CD14-positive monocyte (primary cell): Measurements from ENCODE around the gene SETBP1. TPM values are rescaled to one million over a fixed set of nuclear protein-coding genes. Genes with fewer than 3 reads are reported as not detected.

Experiments
- DNase-seq, 3 donors: peaks; one replicate each; pipeline ENCODE4 v3.0.0-alpha.2; 2011 to 2022
- H2AFZ ChIP-seq: 2 replicates; pipeline ENCODE4 v1.6.0; 2012; ENCODE audit warnings: mild to moderate bottlenecking, low read depth, low read length, inconsistent platforms; ENCODE audit not compliant: insufficient read depth, poor library complexity, severe bottlenecking
- H3K27ac ChIP-seq, 2 donors: 1 replicate in 1 of 2; 2 replicates in 1 of 2; pipeline ENCODE4 v1.5.1; 2012 to 2013; ENCODE audit warnings: low read length in 2 of 2, control low read depth in 1 of 2, inconsistent platforms in 1 of 2, low read depth in 1 of 2, mild to moderate bottlenecking in 1 of 2
- H3K27me3 ChIP-seq, 2 donors: one replicate each; pipeline versions ENCODE4 v1.6.0 to v1.6.1; 2011 to 2013; ENCODE audit warnings: low read length in 2 of 2; ENCODE audit not compliant: control insufficient read depth in 2 of 2, insufficient read depth in 2 of 2
- H3K36me3 ChIP-seq, 2 donors: replicated peaks in 1 of 2; 1 replicate in 1 of 2; 2 replicates in 1 of 2; pipeline versions ENCODE4 v1.5.1 to v1.6.1; 2012 to 2013; ENCODE audit warnings: low read length in 2 of 2, control low read depth in 1 of 2, inconsistent platforms in 1 of 2, mild to moderate bottlenecking in 1 of 2; ENCODE audit not compliant: insufficient read depth in 2 of 2, control insufficient read depth in 1 of 2
- H3K4me1 ChIP-seq, 2 donors: 1 replicate in 1 of 2; 2 replicates in 1 of 2; pipeline versions ENCODE4 v1.5.1 to v1.6.1; 2012 to 2013; ENCODE audit warnings: low read length in 2 of 2, control low read depth in 1 of 2, inconsistent platforms in 1 of 2, mild to moderate bottlenecking in 1 of 2, moderate library complexity in 1 of 2; ENCODE audit not compliant: insufficient read depth in 2 of 2, control insufficient read depth in 1 of 2
- H3K4me2 ChIP-seq: replicated peaks from 2 replicates; pipeline ENCODE3; 2012; ENCODE audit warnings: low read length, moderate library complexity, mild to moderate bottlenecking; ENCODE audit not compliant: poor library complexity, severe bottlenecking; ENCODE audit errors: extremely low read depth
- H3K4me3 ChIP-seq, 3 experiments: fragments of 200-600 bp in 1 of 3; sonication (generic) in 1 of 3; replicated peaks in 1 of 3; 1 replicate in 2 of 3; 2 replicates in 1 of 3; pipeline ENCODE4 v1.5.1; 2011 to 2013; ENCODE audit warnings: low read length in 3 of 3, mild to moderate bottlenecking in 3 of 3, control low read depth in 2 of 3, low read depth in 2 of 3, inconsistent platforms in 1 of 3, moderate library complexity in 1 of 3
- H3K79me2 ChIP-seq: 2 replicates; pipeline ENCODE4 v1.6.0; 2012; ENCODE audit warnings: mild to moderate bottlenecking, control low read depth, inconsistent platforms, low read length, moderate library complexity; ENCODE audit not compliant: insufficient read depth
- H3K9ac ChIP-seq: 2 replicates; pipeline ENCODE4 v1.6.0; 2017; ENCODE audit warnings: low read length, mild to moderate bottlenecking; ENCODE audit not compliant: insufficient read depth, poor library complexity, severe bottlenecking
- H3K9me3 ChIP-seq, 2 donors: replicated peaks in 1 of 2; 1 replicate in 1 of 2; 2 replicates in 1 of 2; pipeline versions ENCODE4 v1.5.1 to v1.6.1; 2012 to 2013; ENCODE audit warnings: low read length in 2 of 2, control low read depth in 1 of 2; ENCODE audit not compliant: control insufficient read depth in 1 of 2, insufficient read depth in 1 of 2
- H4K20me1 ChIP-seq: 2 replicates; pipeline ENCODE4 v1.6.0; 2012; ENCODE audit warnings: mild to moderate bottlenecking, low read length, control low read depth, moderate library complexity; ENCODE audit not compliant: insufficient read depth
- H3K27ac Mint-ChIP-seq, 7 donors: one replicate each; pipeline ENCODE4 v1.8.0; 2020; ENCODE audit warnings: mild to moderate bottlenecking in 7 of 7, mixed read lengths in 7 of 7, moderate library complexity in 6 of 7, inconsistent platforms in 2 of 7
- H3K27me3 Mint-ChIP-seq, 3 donors: one replicate each; pipeline ENCODE4 v1.8.0; 2021 to 2022; ENCODE audit warnings: low read depth in 3 of 3, mild to moderate bottlenecking in 3 of 3, mixed read lengths in 3 of 3, moderate library complexity in 3 of 3, inconsistent platforms in 1 of 3
- H3K36me3 Mint-ChIP-seq, 2 donors: one replicate each; pipeline ENCODE4 v1.8.0; 2020; ENCODE audit warnings: mixed read lengths in 2 of 2, inconsistent platforms in 1 of 2, mild to moderate bottlenecking in 1 of 2
- H3K4me1 Mint-ChIP-seq: one replicate; pipeline ENCODE4 v1.8.0; 2020; ENCODE audit warnings: mild to moderate bottlenecking, mixed read lengths
- H3K4me3 Mint-ChIP-seq, 2 donors: one replicate each; pipeline ENCODE4 v1.8.0; 2020; ENCODE audit warnings: mild to moderate bottlenecking in 2 of 2, mixed read lengths in 2 of 2, moderate library complexity in 1 of 2
- H3K9me3 Mint-ChIP-seq, 7 donors: one replicate each; pipeline ENCODE4 v1.8.0; 2020 to 2022; ENCODE audit warnings: mixed read lengths in 7 of 7, mild to moderate bottlenecking in 6 of 7, moderate library complexity in 6 of 7, inconsistent platforms in 2 of 7
- WGBS: methylation state at CpG from one replicate; pipeline ENCODE4 v1.1.5; 2013; ENCODE audit warnings: missing lambda C conversion rate; ENCODE audit not compliant: insufficient coverage; 5-methylcytosine and 5-hydroxymethylcytosine counted together
- intact Hi-C, 2 donors: fragments of 100-400 bp; cut with micrococcal nuclease; formaldehyde crosslinking; loops; one replicate each; pipeline versions ENCODE4 v1.15.0 to v1.15.1; 2023
- polyA plus RNA-seq, 3 donors: library from polyadenylated mRNA; depleted of rRNA in 1 of 3; unstranded in 2 of 3; stranded (reverse) in 1 of 3; fragments of 300-500 nt in 2 of 3; fragments of >200 nt in 1 of 3; fragmentation: Illumina TruSeq in 2 of 3; gene quantifications; 1 replicate in 2 of 3; 2 replicates in 1 of 3; pipeline ENCODE4 v1.2.3, GENCODE V29; 2012 to 2021
- TF ChIP-seq, protein P1 (sequence below): fragments of 200-600 bp; IDR thresholded peaks from one replicate; pipeline ENCODE4 v1.8.0; 2022; ENCODE audit warnings: antibody characterized with exemption, mild to moderate bottlenecking

The SETBP1 gene
- polyA plus RNA-seq, 3 donors, result 0.01 to 1.2 TPM; not detected in 1

DNA sequence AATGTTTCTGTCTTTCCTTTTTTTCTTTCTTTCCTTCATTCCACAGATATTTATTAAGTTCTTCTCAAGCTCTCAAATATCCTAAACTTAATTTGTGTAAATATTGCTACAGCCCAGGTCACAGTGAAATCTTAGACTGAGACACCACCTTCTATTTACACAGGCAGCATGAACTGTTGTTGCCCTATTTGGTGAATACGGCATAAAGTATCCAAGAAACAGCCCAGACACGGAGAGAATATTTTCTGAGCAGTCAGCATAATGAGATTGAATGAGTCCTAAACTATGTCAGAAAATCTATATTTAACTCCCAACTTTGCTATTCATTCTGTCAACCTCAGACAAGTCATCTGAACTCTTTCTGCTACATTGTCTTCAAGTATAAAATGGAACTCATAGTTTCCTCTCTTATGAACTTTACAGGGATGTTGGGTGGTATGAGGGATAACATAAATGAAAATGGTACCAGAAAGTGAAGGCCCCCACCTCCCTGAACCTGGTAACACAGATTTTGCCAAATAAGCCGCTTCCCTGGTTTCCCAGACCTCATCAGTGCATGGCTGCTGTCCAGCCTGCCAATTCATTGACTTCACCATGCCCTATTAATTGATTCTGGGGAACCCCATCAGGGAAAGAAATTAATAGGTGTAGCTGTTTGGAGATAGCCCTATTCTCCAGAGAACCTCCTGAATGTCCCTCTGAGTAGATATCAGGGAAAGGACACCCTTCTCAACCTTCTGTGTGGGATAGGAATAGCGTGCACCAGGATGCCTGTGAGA lies 235.9 kb downstream of the SETBP1 start:
- no CpG with 5 or more reads among the region's 4 CpGs for WGBS
- H3K4me1 Mint-ChIP-seq, result peaks cover 3% of the 10 kb centered on the region
- H3K27ac ChIP-seq, result no peak overlapping the region

DNA sequence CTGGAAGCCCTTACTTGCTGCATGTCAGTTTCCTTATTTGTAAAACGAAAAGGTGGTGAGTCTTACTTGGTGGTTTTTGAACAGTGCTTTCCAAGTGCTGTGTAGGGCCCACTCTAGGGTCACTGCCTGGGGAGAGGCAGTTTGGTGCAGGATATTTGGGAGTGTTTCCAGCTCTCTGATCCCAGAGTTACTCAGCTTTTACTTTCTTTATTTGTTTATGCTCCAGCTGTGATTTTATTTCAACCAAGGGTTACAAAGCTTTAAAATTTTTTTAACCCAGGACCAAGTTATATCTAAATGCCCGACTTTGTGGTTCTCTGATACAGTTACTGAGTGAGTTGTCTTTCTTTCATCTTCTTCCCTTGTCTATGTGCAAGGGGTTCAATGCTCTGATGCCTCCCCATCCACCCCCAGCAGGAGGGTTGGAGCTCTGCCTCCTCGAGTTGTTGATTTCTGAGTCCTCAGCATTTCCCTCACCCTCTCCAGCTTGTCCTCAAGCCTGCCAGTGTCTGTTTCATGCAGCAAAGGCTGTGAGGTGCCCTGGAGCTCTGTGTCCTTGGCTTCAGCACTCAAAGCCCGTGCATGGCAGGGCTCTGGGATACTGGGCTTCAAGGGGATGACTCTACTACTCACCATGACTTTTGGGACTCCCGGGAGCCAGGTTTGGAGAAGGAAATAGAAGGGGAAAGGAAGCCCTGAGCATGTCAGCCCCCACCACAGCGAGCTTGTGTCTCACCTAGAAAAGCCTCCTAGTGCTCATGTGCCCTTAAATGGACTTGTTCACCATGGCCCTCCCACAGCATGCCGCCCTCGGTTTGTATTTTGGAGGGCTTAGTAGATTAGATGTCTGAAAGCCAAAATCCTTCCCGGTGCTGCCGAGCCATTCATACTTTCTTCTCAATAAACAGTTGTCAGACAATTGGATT lies 236.8 kb downstream of the SETBP1 start:
- Histone ChIP-seq H3K4me1 (no peaks in the 10 kb centered on the region), H3K4me3 (no peak overlapping the region), H3K4me2 (no peak overlapping the region), H3K9me3 (no peaks in the 10 kb centered on the region), H3K9ac (no peak overlapping the region), H3K79me2 (no peaks in the 10 kb centered on the region), H3K27ac (no peak overlapping the region), H3K36me3 (no peaks in the 10 kb centered on the region), H2AFZ (no peak overlapping the region), H3K27me3 (no peaks in the 10 kb centered on the region), H4K20me1 (no peaks in the 10 kb centered on the region)
- Mint-ChIP-seq H3K36me3 (no peaks in the 10 kb centered on the region), H3K4me1 (peaks cover 3% of the 10 kb centered on the region), H3K4me3 (peak overlapping the region in 1 of 2 donors; percentile 40), H3K9me3 (peaks cover 0 to 4% (median 0%) of the 10 kb centered on the region in 7 donors), H3K27ac (no peak overlapping the region), H3K27me3 (peaks cover 2 to 6% (median 3%) of the 10 kb centered on the region in 3 donors)
- no peak for DNase-seq
- intact Hi-C loops, result no loop called here
- WGBS, result 83% methylated on average over 2 of the region's 10 CpGs
- TF ChIP-seq, protein P1, sequence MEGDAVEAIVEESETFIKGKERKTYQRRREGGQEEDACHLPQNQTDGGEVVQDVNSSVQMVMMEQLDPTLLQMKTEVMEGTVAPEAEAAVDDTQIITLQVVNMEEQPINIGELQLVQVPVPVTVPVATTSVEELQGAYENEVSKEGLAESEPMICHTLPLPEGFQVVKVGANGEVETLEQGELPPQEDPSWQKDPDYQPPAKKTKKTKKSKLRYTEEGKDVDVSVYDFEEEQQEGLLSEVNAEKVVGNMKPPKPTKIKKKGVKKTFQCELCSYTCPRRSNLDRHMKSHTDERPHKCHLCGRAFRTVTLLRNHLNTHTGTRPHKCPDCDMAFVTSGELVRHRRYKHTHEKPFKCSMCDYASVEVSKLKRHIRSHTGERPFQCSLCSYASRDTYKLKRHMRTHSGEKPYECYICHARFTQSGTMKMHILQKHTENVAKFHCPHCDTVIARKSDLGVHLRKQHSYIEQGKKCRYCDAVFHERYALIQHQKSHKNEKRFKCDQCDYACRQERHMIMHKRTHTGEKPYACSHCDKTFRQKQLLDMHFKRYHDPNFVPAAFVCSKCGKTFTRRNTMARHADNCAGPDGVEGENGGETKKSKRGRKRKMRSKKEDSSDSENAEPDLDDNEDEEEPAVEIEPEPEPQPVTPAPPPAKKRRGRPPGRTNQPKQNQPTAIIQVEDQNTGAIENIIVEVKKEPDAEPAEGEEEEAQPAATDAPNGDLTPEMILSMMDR, result no peak

More for the DNA sequence above, 235.9 kb downstream of the SETBP1 start:
- Histone ChIP-seq H3K36me3 (no peaks in the 10 kb centered on the region), H3K9me3 (no peaks in the 10 kb centered on the region), H3K27me3 (no peaks in the 10 kb centered on the region), H2AFZ (no peak overlapping the region), H3K9ac (no peak overlapping the region), H3K4me3 (no peak overlapping the region), H3K4me2 (no peak overlapping the region), H3K79me2 (no peaks in the 10 kb centered on the region), H3K4me1 (no peaks in the 10 kb centered on the region), H4K20me1 (no peaks in the 10 kb centered on the region)
- Mint-ChIP-seq H3K9me3 (peaks cover 0 to 4% (median 0%) of the 10 kb centered on the region in 7 donors), H3K36me3 (no peaks in the 10 kb centered on the region), H3K4me3 (no peak overlapping the region), H3K27ac (no peak overlapping the region), H3K27me3 (peaks cover 2 to 6% (median 5%) of the 10 kb centered on the region in 3 donors)
- DNase-seq, result no peak
- intact Hi-C loops, result no loop called here
- TF ChIP-seq, protein P1, result no peak
